GM18861 (cell line): ENCODE data around the gene PDXK.

Experiments used
- ATAC-seq: cut with Tn5 transposase; IDR thresholded peaks from one replicate; pipeline ENCODE4 v1.9.1; 2021; ENCODE audit not compliant: unreplicated experiment

Gene PDXK

DNA sequence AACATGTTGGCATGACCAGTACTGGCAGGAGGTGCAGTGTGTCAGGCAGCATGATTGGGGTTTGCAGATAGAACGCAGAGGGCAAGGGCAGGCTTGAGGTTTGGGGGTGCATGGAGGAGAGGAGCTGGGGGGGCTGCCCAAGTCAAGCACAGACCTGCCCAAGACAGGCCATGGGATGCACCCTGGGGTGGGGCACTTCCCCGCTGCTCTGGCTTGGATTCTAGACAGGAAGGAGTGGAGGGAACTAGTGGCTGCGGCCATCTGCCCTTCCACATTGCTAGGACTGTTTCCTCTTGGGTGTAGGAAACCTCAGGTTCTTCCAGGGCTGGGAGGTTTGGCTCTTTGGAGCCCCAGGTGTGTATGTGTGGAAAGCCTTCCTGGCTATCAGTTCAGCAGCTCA lies 3.0 kb downstream of the PDXK start:
- ATAC-seq, result no peak

DNA sequence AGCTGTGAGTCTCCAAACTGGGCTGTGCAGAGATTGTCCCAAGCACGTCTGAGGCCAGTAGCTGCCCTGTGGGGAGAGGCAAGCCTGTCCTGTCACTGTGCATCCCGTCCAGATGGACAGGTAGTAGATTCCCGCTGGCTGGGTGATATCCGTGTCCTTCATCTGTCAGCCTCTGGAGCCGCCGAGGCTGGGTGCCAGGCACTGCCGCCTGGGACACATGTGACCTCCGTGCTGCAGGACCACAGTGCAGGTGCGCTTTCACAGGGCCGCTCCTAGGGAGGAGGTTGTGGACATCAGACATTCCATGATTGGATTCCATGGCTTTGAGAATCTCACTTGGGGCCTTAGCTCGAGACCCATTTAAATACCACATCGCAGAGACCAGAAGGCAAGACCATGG lies 4.7 kb downstream of the PDXK start:
- ATAC-seq, result no peak

GRCh38 chr21:43726686-43727518 lies 8.0 kb downstream of the PDXK start:
- no peak for ATAC-seq

DNA sequence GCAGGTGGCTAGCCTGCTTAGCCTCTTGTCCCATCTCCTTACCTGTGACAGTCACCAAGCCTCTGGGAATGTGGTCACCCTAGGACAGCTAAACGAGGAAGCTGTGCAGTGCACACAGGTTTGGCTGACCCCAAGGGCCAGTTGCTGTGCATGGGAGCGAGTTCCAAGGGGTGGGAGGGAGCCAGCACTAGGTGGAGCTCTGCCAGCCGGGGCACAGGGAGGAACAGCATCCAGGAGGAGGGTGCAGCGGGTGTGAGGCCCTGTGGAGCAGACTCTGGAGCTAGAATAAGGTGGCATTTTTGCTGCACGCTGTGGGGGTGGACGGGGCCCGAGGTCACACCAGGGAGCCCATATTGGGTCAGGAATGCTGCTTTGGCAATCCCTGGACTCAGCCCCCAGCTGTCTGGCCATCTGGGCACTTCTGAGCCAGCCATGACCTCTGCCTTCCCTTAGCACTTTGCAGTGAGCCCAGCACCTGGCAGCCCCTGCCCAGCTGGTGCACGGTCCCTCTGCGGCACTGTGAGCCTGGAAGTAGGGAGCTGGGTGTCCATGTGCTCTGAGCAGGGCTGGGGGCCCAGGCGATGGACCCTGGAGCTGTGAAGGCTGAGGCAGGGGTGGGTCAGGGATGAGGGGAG lies 8.7 kb downstream of the PDXK start:
- no peak for ATAC-seq

GRCh38 chr21:43728154-43728466 lies 9.2 kb downstream of the PDXK start:
- ATAC-seq, result no peak

DNA sequence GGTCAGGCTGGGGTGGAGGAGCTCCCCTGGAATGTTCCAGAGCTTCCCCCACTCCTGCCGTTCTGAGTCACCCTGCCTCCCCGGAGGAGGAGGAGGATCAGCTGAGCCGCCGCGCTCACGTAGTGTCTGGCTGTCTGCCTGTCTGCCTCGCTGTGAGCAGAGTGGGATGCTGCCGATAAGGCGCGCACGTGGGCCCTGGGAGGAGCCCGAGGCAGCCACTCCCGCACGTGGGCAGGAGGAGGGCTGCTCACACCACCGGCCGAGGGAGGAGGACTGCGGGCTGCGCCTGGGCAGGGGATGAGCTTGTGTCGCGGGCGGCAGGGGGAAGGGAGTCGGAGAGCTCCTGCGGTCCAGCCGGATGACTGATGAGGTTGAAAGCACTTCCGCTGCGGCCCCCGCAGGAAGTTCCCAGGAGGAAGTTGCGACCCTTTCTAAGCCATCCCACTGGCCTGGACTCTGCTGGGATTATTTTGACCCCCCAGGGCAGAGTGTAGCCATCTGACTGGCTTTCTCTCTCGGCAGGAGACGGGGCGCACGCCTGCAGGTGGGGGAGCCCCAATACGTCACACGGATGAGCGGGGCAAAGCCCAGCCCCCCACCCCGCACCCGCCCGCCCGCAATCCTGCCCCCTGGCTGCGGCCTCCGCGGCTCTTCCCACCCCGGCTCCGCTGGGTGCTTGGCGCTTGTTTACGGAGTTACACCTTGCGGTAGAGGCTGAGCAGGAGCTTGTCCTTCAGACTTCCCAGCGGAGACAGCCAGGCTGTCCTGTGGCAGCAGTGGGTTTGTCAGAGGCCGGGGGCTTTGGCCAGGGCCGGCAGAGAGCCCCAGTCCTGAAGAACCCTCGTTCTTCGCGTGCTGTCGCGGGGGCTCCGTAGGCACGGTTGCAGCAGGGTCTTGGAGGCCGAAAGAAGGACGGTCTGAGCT lies 9.8 kb downstream of the PDXK start:
- ATAC-seq, result peak; percentile 44

DNA sequence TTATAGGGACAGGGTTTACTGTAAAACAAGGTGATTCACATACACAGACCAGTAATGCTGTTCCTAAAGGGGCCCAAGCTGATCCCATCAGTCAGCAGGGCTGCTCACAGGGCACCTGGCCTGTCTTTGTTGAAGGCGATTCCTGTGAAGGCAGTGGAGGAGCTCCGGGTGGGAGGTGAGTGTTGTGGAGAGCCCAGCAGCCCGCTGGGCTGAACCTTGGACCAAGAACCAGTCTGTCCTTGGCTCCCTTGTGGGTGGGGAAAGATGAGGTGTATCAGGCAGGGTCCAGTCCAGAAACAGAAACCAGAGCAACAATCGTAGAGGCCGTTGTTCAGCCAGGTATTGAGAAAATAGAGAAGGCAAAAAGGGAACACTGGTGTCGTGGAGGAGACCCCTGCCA lies 12.5 kb downstream of the PDXK start:
- ATAC-seq, result no peak

DNA sequence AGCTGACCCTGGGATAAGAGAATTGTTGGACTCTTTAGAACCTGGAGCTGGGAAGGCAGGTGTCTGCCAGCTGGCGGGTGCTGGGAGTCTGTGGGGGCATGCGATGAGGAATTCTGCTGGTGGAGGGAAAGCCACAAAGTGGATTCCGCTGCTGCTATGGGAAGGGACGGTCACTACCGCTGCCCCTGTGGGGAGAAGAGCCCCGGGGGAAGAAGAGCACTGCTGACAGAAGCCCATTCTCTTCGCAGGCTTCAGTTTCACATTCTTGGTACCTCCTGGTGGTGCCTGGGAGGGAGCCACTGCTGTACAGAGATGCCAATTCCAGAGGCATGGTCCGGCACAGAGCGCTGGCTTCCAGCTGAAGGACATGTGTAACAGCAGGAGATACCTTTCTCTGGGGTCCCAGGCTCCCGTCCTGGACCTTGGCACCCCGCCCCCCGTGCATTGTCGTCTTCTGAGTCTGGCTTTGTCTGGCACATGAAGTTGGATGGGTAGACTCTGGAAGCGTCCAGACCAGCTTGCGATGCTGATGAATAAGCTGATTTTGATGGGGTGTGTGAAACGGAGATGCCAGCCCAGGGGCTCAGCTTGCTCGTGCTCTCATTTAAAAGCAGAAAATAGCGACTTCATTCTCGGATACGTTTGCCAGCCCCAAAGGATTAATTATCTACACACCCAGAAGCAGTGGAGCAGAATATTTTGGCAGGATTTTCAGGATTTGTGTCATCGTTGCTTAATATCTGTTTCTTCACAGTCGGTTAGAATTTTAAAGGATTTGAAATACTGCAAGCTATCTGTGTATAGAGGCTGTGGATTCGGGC lies 13.2 kb downstream of the PDXK start:
- no peak for ATAC-seq

DNA sequence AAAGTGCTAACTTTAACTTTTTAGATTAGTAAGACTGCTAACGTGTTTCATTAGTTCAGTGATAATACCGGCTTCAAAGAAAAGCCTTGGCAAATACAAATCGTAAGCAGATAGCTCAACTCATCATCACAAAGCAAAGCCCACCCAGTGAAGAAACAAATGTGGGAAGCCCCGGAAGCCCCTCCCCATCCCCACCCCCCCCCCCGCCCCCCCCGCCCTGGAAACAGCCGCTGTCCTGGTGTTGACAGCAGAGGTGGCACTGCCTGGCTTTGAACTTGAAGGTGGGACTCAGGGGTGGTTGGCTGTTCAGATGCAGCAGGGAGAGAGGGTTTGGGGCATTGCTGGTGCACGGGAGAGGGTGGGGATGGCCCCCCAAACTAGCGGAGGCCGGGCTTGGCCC lies 14.1 kb downstream of the PDXK start:
- ATAC-seq, result no peak

DNA sequence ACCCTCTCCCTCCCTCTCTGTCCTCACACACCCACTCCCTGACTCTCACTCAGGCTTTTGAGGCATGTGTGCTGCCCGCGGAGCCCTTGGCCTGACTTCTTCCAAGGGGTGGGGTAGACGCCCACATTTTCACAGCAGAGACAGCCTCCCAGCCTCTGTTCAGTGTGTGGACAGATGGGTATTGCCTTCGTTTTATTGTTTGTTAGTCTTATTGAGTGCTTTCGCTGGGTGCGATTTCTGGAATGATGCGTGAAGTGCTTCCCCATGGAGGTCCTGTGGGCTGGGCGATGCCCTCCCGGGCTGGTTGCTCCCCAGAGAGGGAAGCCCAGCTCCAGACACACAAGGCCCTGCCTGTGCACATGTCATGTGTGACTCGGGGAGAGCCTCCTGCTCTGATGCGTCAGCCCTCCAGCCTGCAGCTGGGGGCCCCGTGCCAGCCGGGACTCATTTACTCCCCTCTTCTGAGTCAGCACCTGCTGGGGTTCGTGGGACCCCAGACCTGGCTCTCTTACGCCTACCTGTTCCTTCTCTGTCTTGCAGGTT lies 14.7 kb downstream of the PDXK start:
- no peak for ATAC-seq

DNA sequence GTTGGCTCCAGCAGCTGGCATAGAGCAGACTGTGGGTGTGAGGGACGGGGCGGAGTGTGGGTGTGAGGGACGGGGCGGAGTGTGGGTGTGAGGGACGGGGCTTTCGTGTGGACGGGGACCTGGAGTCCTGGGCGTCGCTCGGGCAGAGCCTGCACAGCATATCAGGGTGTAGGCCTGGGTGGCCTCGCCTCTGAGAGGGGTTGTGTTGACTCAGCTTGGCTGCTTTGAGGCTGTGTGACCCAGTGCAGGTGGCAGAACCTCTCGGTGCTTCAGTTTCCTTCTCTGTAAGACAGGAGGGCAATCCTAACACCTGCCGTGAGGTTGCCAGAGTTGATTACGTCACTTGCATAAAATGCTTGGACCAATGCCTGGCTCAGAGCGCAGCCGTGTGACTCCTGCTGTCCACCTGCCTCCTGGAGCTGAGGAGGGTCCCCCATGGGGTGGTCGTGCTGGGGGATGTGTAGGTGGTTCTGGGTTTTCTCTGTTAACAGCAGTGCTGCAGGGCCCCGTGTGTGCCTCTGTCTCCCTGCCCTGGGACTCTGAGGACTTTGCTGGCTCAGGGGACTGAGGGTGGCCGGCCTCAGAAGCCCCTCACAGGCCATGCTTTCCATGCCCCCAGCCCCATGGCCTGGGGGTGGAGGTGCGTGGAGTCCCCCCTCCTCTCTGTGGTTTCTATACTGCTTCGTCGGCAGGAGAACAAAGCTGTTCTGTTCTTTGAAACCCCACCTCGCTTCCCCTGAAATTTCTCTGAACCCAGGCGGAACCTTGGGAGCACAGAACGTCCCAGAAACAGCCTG lies 15.4 kb downstream of the PDXK start:
- ATAC-seq, result no peak

DNA sequence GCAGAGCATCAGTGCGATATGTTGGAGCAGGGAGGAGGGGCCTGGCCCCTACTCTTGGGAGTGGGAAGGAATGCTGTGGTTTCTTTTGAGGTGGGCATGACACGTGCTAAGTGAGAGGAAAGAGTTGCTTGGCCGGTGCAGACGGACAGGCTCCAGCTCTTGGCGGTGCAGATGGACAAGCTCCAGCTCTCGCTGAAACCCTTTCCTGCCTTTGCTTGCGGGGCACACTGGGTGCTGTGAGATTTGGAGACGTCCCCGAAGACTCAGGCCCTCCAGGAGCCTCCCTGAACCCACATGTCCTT lies 15.9 kb downstream of the PDXK start:
- no peak for ATAC-seq

GRCh38 chr21:43735236-43736091 lies 16.5 kb downstream of the PDXK start:
- no peak for ATAC-seq

- ATAC-seq, result no peak
Measured at GRCh38 chr21:43736224-43736883, 17.4 kb downstream of the PDXK start.

DNA sequence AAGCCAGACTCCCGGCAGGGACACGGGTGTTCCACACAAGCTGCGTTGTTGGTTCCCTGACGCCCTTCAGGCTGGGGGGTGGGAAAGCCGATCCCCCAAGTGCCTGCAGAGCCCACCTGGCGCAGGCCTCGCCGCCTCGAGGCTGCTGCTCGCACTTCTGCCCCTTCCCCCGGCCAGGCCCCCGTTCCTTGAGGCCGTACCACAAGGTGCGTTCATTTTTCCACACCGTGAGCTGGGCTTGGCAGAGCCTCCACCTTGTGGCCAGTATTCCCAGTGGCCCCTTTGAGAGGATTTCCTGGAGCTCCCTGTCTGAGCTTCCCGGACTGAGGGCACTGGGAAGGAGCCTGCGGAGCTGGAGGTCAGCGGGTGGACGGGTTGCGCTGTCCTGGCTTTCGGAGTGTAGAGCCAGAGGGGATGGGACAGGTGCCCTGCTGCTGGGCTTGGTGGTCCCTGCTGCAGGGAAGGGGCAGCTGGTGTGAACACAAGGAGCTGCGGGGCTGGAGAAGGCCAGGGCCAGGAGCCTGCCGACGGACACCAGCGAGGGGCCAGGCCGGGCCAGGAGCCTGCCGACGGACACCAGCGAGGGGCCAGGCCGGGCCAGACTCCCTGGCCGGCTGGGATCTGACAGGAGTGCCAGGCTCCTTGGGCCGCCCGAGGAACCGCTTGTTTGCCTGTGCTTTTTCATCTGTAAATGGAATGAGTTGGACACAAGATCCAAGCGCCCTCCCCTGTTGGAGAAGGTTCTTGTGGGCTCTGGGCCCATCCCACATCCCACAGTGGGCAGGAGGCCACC lies 18.4 kb downstream of the PDXK start:
- ATAC-seq, result no peak

GRCh38 chr21:43739621-43740435 lies 20.9 kb downstream of the PDXK start:
- ATAC-seq, result no peak
